Neural cell (in vitro differentiated cells): ENCODE data around the gene HM13. TPM values are rescaled to one million over a fixed set of nuclear protein-coding genes. Genes with fewer than 3 reads are reported as not detected.

Source experiments
- H2AFZ ChIP-seq: fragments of 200-600, 300-800 bp; sonication (generic), shearing (Covaris generic); 2 replicates; pipeline ENCODE4 v1.6.0; 2014; ENCODE audit warnings: low read depth, mild to moderate bottlenecking, antibody characterized with exemption, low read length, moderate library complexity
- H3F3A ChIP-seq: fragments of 200-600 bp; shearing (Covaris generic); 2 replicates; pipeline ENCODE4 v1.6.1; 2016; ENCODE audit warnings: mild to moderate bottlenecking, moderate library complexity, mixed read lengths, antibody characterized with exemption, low read length; ENCODE audit not compliant: insufficient read depth, poor library complexity, severe bottlenecking
- H3K27ac ChIP-seq: fragments of 200-600, 300-800 bp; sonication (generic), shearing (Covaris generic); 2 replicates; pipeline ENCODE4 v1.5.1; 2014; ENCODE audit warnings: mild to moderate bottlenecking, low read length, moderate library complexity
- H3K27me3 ChIP-seq: fragments of 300-800, 200-600 bp; sonication (generic), shearing (Covaris generic); 2 replicates; pipeline ENCODE4 v1.6.0; 2014; ENCODE audit warnings: mild to moderate bottlenecking, low read depth, low read length, moderate library complexity; ENCODE audit not compliant: insufficient read depth
- H3K36me3 ChIP-seq: fragments of 300-800, 200-600 bp; sonication (generic), shearing (Covaris generic); 2 replicates; pipeline ENCODE4 v1.5.1; 2014; ENCODE audit warnings: mild to moderate bottlenecking, antibody characterized with exemption, low read length, moderate library complexity; ENCODE audit not compliant: insufficient read depth
- H3K4me2 ChIP-seq: fragments of 300-800, 200-600 bp; sonication (generic), shearing (Covaris generic); 2 replicates; pipeline ENCODE4 v1.6.0; 2014; ENCODE audit warnings: mild to moderate bottlenecking, low read length
- H3K4me3 ChIP-seq: fragments of 300-800, 200-600 bp; sonication (generic), shearing (Covaris generic); 2 replicates; pipeline ENCODE4 v1.5.1; 2014; ENCODE audit warnings: mild to moderate bottlenecking, low read length, moderate library complexity
- H3K79me2 ChIP-seq: fragments of 200-600 bp; shearing (Covaris generic); replicated peaks from 2 replicates; pipeline ENCODE4 v1.6.0; 2014; ENCODE audit warnings: mild to moderate bottlenecking, low read length, moderate library complexity; ENCODE audit not compliant: insufficient read depth
- H3K9ac ChIP-seq: fragments of 300-800, 200-600 bp; sonication (generic), shearing (Covaris generic); 2 replicates; pipeline ENCODE4 v1.6.1; 2016; ENCODE audit warnings: mild to moderate bottlenecking, low read length, mixed read lengths
- H3K9me2 ChIP-seq: fragments of 200-600 bp; shearing (Covaris generic); 2 replicates; pipeline ENCODE4 v1.6.1; 2016; ENCODE audit warnings: mild to moderate bottlenecking, low read length, mixed read lengths; ENCODE audit not compliant: insufficient read depth
- H3K9me3 ChIP-seq: fragments of 200-600, 300-800 bp; sonication (generic), shearing (Covaris generic); 2 replicates; pipeline ENCODE4 v1.6.1; 2016; ENCODE audit warnings: mild to moderate bottlenecking, mixed run types, low read length, moderate library complexity, mixed read lengths
- H4K20me1 ChIP-seq: fragments of 200-600 bp; shearing (Covaris generic); 2 replicates; pipeline ENCODE4 v1.6.1; 2016; ENCODE audit warnings: mild to moderate bottlenecking, mixed run types; ENCODE audit not compliant: insufficient read depth
- EZH2 ChIP-seq: fragments of 200-600, 300-800 bp; shearing (Covaris generic), sonication (generic); IDR thresholded peaks from 2 replicates; pipeline ENCODE4 v1.6.1; 2014; ENCODE audit warnings: antibody characterized with exemption, low read length, borderline replicate concordance, mild to moderate bottlenecking; ENCODE audit not compliant: insufficient read depth, poor library complexity, severe bottlenecking
- POLR2AphosphoS5 ChIP-seq: IDR thresholded peaks from 2 replicates; pipeline ENCODE4 v1.6.1; 2012
- SMC3 ChIP-seq: fragments of 450-650 bp; conservative IDR thresholded peaks from 2 replicates; pipeline ENCODE4 v1.6.1; 2014; ENCODE audit warnings: antibody characterized with exemption, mild to moderate bottlenecking, moderate library complexity; ENCODE audit not compliant: poor library complexity
- polyA plus RNA-seq: library from polyadenylated mRNA; depleted of rRNA; stranded (reverse); fragments of >200 nt; gene quantifications from 2 replicates; pipeline ENCODE4 v1.2.3, GENCODE V29; 2014
- small RNA-seq, 3 experiments: library from RNA; depleted of rRNA; stranded (forward); fragments of <200 nt; gene quantifications; one replicate each; pipeline ENCODE3, GENCODE V24; 2012
- TF ChIP-seq, protein P1 (sequence below): IDR thresholded peaks from 2 replicates; pipeline ENCODE4 v1.6.1; 2012; ENCODE audit warnings: borderline replicate concordance

HM13 gene
- polyA plus RNA-seq, 1 donor from 2014 or later = 95.4 TPM

DNA sequence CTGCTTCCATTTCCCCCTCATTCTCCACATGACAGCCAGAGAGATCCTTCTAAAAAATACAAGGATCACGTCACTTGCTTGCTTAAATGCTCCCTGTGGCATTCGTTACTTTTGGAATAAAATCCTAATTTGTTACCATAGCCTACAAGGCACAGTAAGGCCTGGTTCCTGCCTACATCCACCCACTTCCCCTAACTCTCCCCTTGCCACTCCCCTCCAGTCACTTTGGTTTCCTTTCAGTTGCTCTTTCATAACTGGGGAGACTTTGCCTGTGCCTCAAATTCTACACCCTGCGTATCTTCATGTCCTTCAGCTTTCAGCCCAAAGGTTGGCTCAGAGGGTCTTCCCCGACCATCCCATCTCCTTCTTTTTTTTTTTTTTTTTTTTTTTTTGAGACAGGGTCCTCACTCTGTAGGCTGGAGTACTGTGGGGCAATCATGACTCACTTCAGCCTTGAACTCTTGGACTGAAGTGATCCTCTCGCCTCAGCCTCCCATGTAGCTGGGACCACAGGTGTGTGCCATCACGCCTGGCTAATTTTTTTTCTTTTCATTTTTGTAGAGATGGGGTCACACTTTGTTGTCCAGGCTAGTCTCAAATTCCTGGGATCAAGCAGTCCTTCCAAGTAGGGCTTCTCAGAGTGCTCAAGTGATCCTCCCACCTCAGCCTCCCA, 103.3 kb downstream of the HM13 start:
- Histone ChIP-seq H4K20me1 (no peaks in the 10 kb centered on the region), H3K27me3 (no peaks in the 10 kb centered on the region), H3K27ac (no peak overlapping the region), H3K79me2 (no peaks in the 10 kb centered on the region), H3K9ac (no peak overlapping the region), H3K9me3 (no peaks in the 10 kb centered on the region), H3F3A (no peaks in the 10 kb centered on the region), H3K4me2 (no peak overlapping the region), H3K4me3 (no peak overlapping the region), H3K36me3 (no peaks in the 10 kb centered on the region), H2AFZ (no peak overlapping the region), H3K9me2 (no peaks in the 10 kb centered on the region)
- TF ChIP-seq, protein P1, sequence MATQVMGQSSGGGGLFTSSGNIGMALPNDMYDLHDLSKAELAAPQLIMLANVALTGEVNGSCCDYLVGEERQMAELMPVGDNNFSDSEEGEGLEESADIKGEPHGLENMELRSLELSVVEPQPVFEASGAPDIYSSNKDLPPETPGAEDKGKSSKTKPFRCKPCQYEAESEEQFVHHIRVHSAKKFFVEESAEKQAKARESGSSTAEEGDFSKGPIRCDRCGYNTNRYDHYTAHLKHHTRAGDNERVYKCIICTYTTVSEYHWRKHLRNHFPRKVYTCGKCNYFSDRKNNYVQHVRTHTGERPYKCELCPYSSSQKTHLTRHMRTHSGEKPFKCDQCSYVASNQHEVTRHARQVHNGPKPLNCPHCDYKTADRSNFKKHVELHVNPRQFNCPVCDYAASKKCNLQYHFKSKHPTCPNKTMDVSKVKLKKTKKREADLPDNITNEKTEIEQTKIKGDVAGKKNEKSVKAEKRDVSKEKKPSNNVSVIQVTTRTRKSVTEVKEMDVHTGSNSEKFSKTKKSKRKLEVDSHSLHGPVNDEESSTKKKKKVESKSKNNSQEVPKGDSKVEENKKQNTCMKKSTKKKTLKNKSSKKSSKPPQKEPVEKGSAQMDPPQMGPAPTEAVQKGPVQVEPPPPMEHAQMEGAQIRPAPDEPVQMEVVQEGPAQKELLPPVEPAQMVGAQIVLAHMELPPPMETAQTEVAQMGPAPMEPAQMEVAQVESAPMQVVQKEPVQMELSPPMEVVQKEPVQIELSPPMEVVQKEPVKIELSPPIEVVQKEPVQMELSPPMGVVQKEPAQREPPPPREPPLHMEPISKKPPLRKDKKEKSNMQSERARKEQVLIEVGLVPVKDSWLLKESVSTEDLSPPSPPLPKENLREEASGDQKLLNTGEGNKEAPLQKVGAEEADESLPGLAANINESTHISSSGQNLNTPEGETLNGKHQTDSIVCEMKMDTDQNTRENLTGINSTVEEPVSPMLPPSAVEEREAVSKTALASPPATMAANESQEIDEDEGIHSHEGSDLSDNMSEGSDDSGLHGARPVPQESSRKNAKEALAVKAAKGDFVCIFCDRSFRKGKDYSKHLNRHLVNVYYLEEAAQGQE = no peak
- TF ChIP-seq SMC3 (no peak), POLR2AphosphoS5 (no peak), EZH2 (no peak)

Small RNA genes lying within 50 kb of the gene (small RNA-seq; reads per million reads assigned to genes)
- 0 reads per million in 3 experiments for gene MIR3193

Other genes starting within 250 kb of the HM13 start
- gene DEFB116, start 205.9 kb upstream of the HM13 start, polyA plus RNA-seq = not detected in 2 replicates
- not detected in 2 replicates for gene DEFB118, start 145.8 kb upstream of the HM13 start, polyA plus RNA-seq
- not detected in 2 replicates for gene DEFB119, start 123.9 kb upstream of the HM13 start, polyA plus RNA-seq
- not detected in 2 replicates for gene DEFB121, start 108.2 kb upstream of the HM13 start, polyA plus RNA-seq
- not detected in 2 replicates for gene DEFB123, start 73.8 kb upstream of the HM13 start, polyA plus RNA-seq
- gene DEFB124, start 39.3 kb upstream of the HM13 start, polyA plus RNA-seq = not detected in 2 replicates
- not detected in 2 replicates for gene REM1, start 39.2 kb upstream of the HM13 start, polyA plus RNA-seq
- gene ID1, start 90.8 kb downstream of the HM13 start, polyA plus RNA-seq = 26.3 and 30.6 TPM in 2 replicates
- gene COX4I2, start 123.5 kb downstream of the HM13 start, polyA plus RNA-seq = not detected in 2 replicates
- gene BCL2L1, start 208.4 kb downstream of the HM13 start, polyA plus RNA-seq = 125 and 134 TPM in 2 replicates
- gene TPX2, start 224.8 kb downstream of the HM13 start, polyA plus RNA-seq = 1.6 and 2.1 TPM in 2 replicates